ENCODE data around the gene SORD. TPM values are rescaled to one million over a fixed set of nuclear protein-coding genes. Genes with fewer than 3 reads are reported as not detected.

Gene SORD
- total RNA-seq, 1 donor from 2014 or later, result 10.5 TPM

- peaks cover 18% of the 10 kb centered on the region for H3K4me1 ChIP-seq
- H3K27ac ChIP-seq, result no peak overlapping the region
- H3K27me3 ChIP-seq (ENCODE audit: low read depth), result peaks cover 42% of the 10 kb centered on the region
- no peak overlapping the region for H3K4me3 ChIP-seq
- no peak for TF ChIP-seq CTCF (IDR thresholded peaks at IDR 0.05)
- peaks cover 8% of the 10 kb centered on the region for H3K36me3 ChIP-seq
- no peak for ATAC-seq
- DNase-seq, result peak; percentile 26
- intact Hi-C loops (cut with DNase I), result no loop called here
- H3K9me3 ChIP-seq, result no peaks in the 10 kb centered on the region
Measured at GRCh38 chr15:45120081-45120972, 97.3 kb downstream of the SORD start.

GRCh38 chr15:45121020-45121419, 98.0 kb downstream of the SORD start:
- DNase-seq (peak; percentile 12), ATAC-seq (no peak)
- no peak for TF ChIP-seq CTCF (IDR thresholded peaks at IDR 0.05)

GRCh38 chr15:45121706-45122417, 98.9 kb downstream of the SORD start:
- ATAC-seq, result no peak
- Histone ChIP-seq H3K9me3 (no peaks in the 10 kb centered on the region), H3K27ac (no peak overlapping the region), H3K4me3 (no peak overlapping the region), H3K36me3 (peaks cover 8% of the 10 kb centered on the region), H3K27me3 (ENCODE audit: low read depth) (peaks cover 31% of the 10 kb centered on the region), H3K4me1 (peaks cover 11% of the 10 kb centered on the region)
- peak; percentile 33 for DNase-seq
- TF ChIP-seq CTCF (IDR thresholded peaks at IDR 0.05), result no peak
- intact Hi-C loops (cut with DNase I), result no loop called here

More at GRCh38 chr15:45121020-45121419, 98.0 kb downstream of the SORD start:
- Histone ChIP-seq H3K27ac (no peak overlapping the region), H3K4me1 (peaks cover 18% of the 10 kb centered on the region), H3K4me3 (no peak overlapping the region), H3K27me3 (ENCODE audit: low read depth) (peaks cover 35% of the 10 kb centered on the region), H3K36me3 (peaks cover 8% of the 10 kb centered on the region), H3K9me3 (no peaks in the 10 kb centered on the region)
- intact Hi-C loops (cut with DNase I), result no loop called here

- DNase-seq, result peak; percentile 24
- H3K36me3 ChIP-seq, result peaks cover 8% of the 10 kb centered on the region
- no peak overlapping the region for H3K4me3 ChIP-seq
- intact Hi-C loops (cut with DNase I), result no loop called here
- H3K27ac ChIP-seq, result no peak overlapping the region
- H3K27me3 ChIP-seq (ENCODE audit: low read depth), result peaks cover 27% of the 10 kb centered on the region
- TF ChIP-seq CTCF (IDR thresholded peaks at IDR 0.05), result no peak
- H3K4me1 ChIP-seq, result peaks cover 4% of the 10 kb centered on the region
- no peaks in the 10 kb centered on the region for H3K9me3 ChIP-seq
- ATAC-seq, result no peak
Measured at GRCh38 chr15:45122719-45123118, 99.7 kb downstream of the SORD start.

- Histone ChIP-seq H3K9me3 (no peaks in the 10 kb centered on the region), H3K27me3 (ENCODE audit: low read depth) (peaks cover 30% of the 10 kb centered on the region), H3K4me3 (no peak overlapping the region), H3K36me3 (peaks cover 8% of the 10 kb centered on the region), H3K27ac (no peak overlapping the region), H3K4me1 (no peaks in the 10 kb centered on the region)
- ATAC-seq (peak; percentile 50 to 68), DNase-seq (peak; percentile 43)
- TF ChIP-seq CTCF (IDR thresholded peaks at IDR 0.05), result no peak
- intact Hi-C loops (cut with DNase I), result no loop called here
Measured at GRCh38 chr15:45123397-45123796, 100.4 kb downstream of the SORD start.

All from lower lobe of right lung (tissue), 2 donors.